Measurements from ENCODE around the gene FMO1. TPM values are rescaled to one million over a fixed set of nuclear protein-coding genes. Genes with fewer than 3 reads are reported as not detected.

FMO1 gene, protein sequence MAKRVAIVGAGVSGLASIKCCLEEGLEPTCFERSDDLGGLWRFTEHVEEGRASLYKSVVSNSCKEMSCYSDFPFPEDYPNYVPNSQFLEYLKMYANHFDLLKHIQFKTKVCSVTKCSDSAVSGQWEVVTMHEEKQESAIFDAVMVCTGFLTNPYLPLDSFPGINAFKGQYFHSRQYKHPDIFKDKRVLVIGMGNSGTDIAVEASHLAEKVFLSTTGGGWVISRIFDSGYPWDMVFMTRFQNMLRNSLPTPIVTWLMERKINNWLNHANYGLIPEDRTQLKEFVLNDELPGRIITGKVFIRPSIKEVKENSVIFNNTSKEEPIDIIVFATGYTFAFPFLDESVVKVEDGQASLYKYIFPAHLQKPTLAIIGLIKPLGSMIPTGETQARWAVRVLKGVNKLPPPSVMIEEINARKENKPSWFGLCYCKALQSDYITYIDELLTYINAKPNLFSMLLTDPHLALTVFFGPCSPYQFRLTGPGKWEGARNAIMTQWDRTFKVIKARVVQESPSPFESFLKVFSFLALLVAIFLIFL
- total RNA-seq = 0.77 TPM in 1 of 2 replicates, not detected in the other
- polyA plus RNA-seq = 0.22 TPM in 1 of 2 replicates, not detected in the other
- 0.17 TPM in 1 of 2 replicates, not detected in the other for polyA plus RNA-seq (2012)
- not detected in 2 replicates for polyA minus RNA-seq (ENCODE audit: low replicate concordance)

DNA sequence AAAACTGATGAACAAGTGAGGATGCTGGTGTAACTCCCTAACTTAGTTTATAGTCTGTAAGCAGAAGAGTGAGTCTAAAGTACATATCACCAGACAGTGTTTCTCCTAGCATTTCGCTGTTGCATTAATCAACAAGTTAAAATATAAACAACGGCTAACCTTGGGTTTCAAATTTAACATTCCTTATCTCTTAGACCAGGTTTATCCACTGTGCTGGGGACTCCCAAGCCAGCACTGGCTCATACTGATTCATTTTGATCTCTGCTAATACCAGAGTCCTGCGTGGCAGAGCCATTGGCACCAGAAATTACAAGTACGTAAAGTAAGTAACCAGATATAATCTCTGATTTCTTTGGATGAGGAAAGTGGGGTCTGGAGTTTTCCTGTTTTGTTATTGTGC is at the start of gene FMO1:
Gene FMO1, plus strand, starts transcription at position 193 of the 400 bp plus-strand sequence. CDS start 9,594 bp downstream, outside the sequence.
- Histone ChIP-seq H3K79me2 (ENCODE audit: control insufficient read depth, insufficient read depth, low read length) (no peaks in the 10 kb centered on the region), H3K36me3 (ENCODE audit: control insufficient read depth, insufficient read depth, low read length) (no peaks in the 10 kb centered on the region), H3K4me3 (replicated peaks in 1 of 4; ENCODE audit: control extremely low read depth in 1 of 4, insufficient read depth in 1 of 4, low read depth in 3 of 4, low read length in 4 of 4) (no peak within 1 kb of the TSS), H4K20me1 (ENCODE audit: control insufficient read depth, extremely low read depth, insufficient read depth, low read length) (no peaks in the 10 kb centered on the region), H3K4me2 (ENCODE audit: extremely low read depth, insufficient read depth, low read length) (no peak within 1 kb of the TSS), H3K27me3 (ENCODE audit: control insufficient read depth, insufficient read depth, low read length) (no peaks in the 10 kb centered on the region), H3K4me1 (ENCODE audit: control insufficient read depth, extremely low read depth, insufficient read depth, low read length) (no peaks in the 10 kb centered on the region), H3K9me3 (ENCODE audit: control insufficient read depth, insufficient read depth, low read depth, low read length) (no peaks in the 10 kb centered on the region), H3K9ac (ENCODE audit: insufficient read depth, low read length) (no peak within 1 kb of the TSS), H3K27ac (ENCODE audit: insufficient read depth, low read length) (no peak within 1 kb of the TSS), H2AFZ (ENCODE audit: low read length) (no peak within 1 kb of the TSS)
- TF ChIP-seq CTCF (conservative IDR thresholded peaks at IDR 0.05 in 1 of 2, IDR thresholded peaks at IDR 0.05 in 1 of 2; ENCODE audit: low read depth in 1 of 2, low read length in 2 of 2) = no peak
- no peak for TF ChIP-seq EZH2 (IDR thresholded peaks at IDR 0.05; ENCODE audit: low read length, missing control alignments)
- no peak for DNase-seq (ENCODE audit: low read depth in 2 of 2)

DNA sequence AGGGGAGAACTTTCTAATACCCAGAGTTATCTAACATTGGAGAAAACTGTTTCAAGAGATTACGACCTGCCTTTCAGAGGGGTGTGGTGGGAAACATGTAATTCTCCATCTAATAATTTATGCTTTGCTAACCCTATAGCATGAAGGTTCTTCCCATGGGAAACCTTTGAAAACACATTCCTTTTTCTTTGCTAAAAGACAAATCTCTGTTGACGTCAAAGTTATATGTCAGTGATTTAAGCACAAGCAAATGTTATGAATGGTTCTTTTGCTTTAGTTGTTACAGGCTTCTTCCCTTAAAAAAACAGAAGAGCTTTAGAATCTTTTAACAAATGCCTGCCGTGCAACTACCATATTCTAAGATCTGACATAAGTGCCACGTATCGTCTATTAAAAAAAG is 44.0 kb upstream of the FMO1 start:
- H3K4me3 ChIP-seq (replicated peaks in 1 of 4; ENCODE audit: control extremely low read depth in 1 of 4, insufficient read depth in 1 of 4, low read depth in 3 of 4, low read length in 4 of 4) = no peak overlapping the region
- no peak for DNase-seq (ENCODE audit: low read depth in 2 of 2)
- H3K4me2 ChIP-seq (ENCODE audit: extremely low read depth, insufficient read depth, low read length) = no peak overlapping the region
- H4K20me1 ChIP-seq (ENCODE audit: control insufficient read depth, extremely low read depth, insufficient read depth, low read length) = no peaks in the 10 kb centered on the region
- H3K9me3 ChIP-seq (ENCODE audit: control insufficient read depth, insufficient read depth, low read depth, low read length) = no peaks in the 10 kb centered on the region
- no peaks in the 10 kb centered on the region for H3K79me2 ChIP-seq (ENCODE audit: control insufficient read depth, insufficient read depth, low read length)
- no peaks in the 10 kb centered on the region for H3K27me3 ChIP-seq (ENCODE audit: control insufficient read depth, insufficient read depth, low read length)
- H3K27ac ChIP-seq (ENCODE audit: insufficient read depth, low read length) = no peak overlapping the region
- no peaks in the 10 kb centered on the region for H3K4me1 ChIP-seq (ENCODE audit: control insufficient read depth, extremely low read depth, insufficient read depth, low read length)
- no peak overlapping the region for H3K9ac ChIP-seq (ENCODE audit: insufficient read depth, low read length)
- H3K36me3 ChIP-seq (ENCODE audit: control insufficient read depth, insufficient read depth, low read length) = no peaks in the 10 kb centered on the region
- TF ChIP-seq EZH2 (IDR thresholded peaks at IDR 0.05; ENCODE audit: low read length, missing control alignments) (no peak), CTCF (conservative IDR thresholded peaks at IDR 0.05 in 1 of 2, IDR thresholded peaks at IDR 0.05 in 1 of 2; ENCODE audit: low read depth in 1 of 2, low read length in 2 of 2) (no peak)
- H2AFZ ChIP-seq (ENCODE audit: low read length) = no peak overlapping the region

GRCh38 chr1:171206204-171206977 is 41.9 kb upstream of the FMO1 start:
- TF ChIP-seq CTCF (conservative IDR thresholded peaks at IDR 0.05 in 1 of 2, IDR thresholded peaks at IDR 0.05 in 1 of 2; ENCODE audit: low read depth in 1 of 2, low read length in 2 of 2) (no peak), EZH2 (IDR thresholded peaks at IDR 0.05; ENCODE audit: low read length, missing control alignments) (no peak)
- Histone ChIP-seq H3K27me3 (ENCODE audit: control insufficient read depth, insufficient read depth, low read length) (no peaks in the 10 kb centered on the region), H4K20me1 (ENCODE audit: control insufficient read depth, extremely low read depth, insufficient read depth, low read length) (no peaks in the 10 kb centered on the region), H3K36me3 (ENCODE audit: control insufficient read depth, insufficient read depth, low read length) (no peaks in the 10 kb centered on the region), H3K4me2 (ENCODE audit: extremely low read depth, insufficient read depth, low read length) (no peak overlapping the region), H2AFZ (ENCODE audit: low read length) (no peak overlapping the region), H3K9ac (ENCODE audit: insufficient read depth, low read length) (no peak overlapping the region), H3K79me2 (ENCODE audit: control insufficient read depth, insufficient read depth, low read length) (no peaks in the 10 kb centered on the region), H3K27ac (ENCODE audit: insufficient read depth, low read length) (no peak overlapping the region), H3K9me3 (ENCODE audit: control insufficient read depth, insufficient read depth, low read depth, low read length) (no peaks in the 10 kb centered on the region), H3K4me1 (ENCODE audit: control insufficient read depth, extremely low read depth, insufficient read depth, low read length) (no peaks in the 10 kb centered on the region), H3K4me3 (replicated peaks in 1 of 4; ENCODE audit: control extremely low read depth in 1 of 4, insufficient read depth in 1 of 4, low read depth in 3 of 4, low read length in 4 of 4) (no peak overlapping the region)
- DNase-seq (ENCODE audit: low read depth in 2 of 2) = no peak

Measured in fibroblast of lung (primary cell).